Right kidney (tissue), 1 donor: ENCODE results near the gene MLST8.
A peak's percentile ranks its signal among the peaks of the same experiment; 100 is the strongest.

Experiments used
- DNase-seq: peaks from one replicate; pipeline ENCODE4 v3.0.0-alpha.2; 2016

Gene MLST8

GRCh38 chr16:2208772-2209171 lies 3.5 kb downstream of the MLST8 start:
- no peak for DNase-seq

GRCh38 chr16:2209258-2210008 lies 4.2 kb downstream of the MLST8 start:
- DNase-seq = no peak

DNA sequence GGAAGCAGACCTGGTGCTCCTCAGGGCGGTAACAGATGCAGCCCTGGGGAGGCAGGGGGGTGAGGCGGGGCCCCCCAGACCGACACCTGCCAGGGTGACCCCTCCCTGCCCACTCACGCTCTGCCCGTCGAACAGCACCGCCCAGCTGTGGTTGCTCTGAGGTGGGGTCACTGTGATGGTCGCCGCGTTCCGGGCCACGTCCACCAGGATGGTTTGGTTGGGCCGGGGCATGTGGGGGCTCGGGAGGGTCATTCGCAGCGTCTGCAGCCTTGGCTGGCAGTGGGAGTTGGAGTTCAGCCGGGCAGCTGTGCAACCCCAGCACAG lies 4.7 kb downstream of the MLST8 start:
- DNase-seq = no peak

DNA sequence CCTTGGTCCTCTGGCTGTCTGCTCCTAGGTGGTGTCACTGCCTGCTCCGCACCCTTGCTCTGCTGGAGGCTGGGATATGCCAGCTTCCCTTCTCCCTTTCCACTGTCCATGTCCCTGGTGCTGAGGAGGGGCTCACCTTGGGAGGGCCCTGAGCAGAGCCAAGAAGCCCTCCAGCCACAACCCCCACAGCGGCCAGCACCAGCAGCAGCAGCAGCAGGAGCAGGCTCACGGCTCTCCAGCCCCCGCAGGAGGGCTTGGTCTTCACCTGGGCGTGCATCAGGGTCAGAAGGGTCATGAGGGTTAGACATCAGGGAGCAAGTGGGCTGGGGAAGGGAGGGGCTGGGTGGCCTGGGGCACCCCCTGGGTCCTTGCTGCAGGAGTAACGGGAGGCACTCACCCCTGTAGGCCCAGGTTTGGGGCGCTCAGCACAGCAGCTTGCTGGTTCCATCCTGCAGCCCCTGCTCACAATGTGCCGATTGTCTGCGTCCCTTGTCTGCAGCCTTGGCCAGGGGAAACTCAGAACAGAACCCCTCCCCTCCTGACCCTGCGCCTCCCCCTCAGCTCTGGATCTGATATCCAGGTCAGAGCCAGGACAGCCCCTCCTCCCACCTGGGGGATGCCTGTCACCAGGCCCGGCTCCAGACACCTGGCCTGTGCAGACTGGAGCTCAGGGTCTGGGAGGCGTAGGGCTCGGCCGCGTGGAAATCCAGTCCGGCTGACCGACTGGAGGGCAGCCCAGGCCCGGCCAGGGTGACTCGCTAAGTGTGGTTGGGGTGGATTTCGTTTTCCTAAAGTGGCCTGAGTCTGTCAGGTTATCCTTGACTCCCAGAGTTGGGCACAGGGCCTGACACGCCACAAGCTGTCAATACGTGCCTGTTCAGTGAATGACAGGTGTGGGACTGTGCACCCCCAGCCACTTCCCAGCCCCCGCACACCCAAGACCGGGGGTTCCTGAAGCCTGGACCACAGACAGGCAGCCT lies 5.4 kb downstream of the MLST8 start, which contains the start of gene BRICD5:
TSS of gene BRICD5 (minus strand) at position 478 of the 980 bp plus-strand sequence. CDS start at position 448, 30 bp downstream.
- DNase-seq = no peak

GRCh38 chr16:2211923-2212347 lies 6.7 kb downstream of the MLST8 start:
- no peak for DNase-seq

- no peak for DNase-seq
These were observed 7.4 kb downstream of the MLST8 start for GRCh38 chr16:2212362-2213324.

- DNase-seq = peak; percentile 72
These were observed 8.8 kb downstream of the MLST8 start for GRCh38 chr16:2213817-2214718.

- no peak for DNase-seq
These were observed 9.4 kb downstream of the MLST8 start, which contains the start of gene PGP for GRCh38 chr16:2214719-2214968. TSS of gene PGP (minus strand) at chr16:2214840. CDS start at chr16:2214777, 63 bp downstream.

DNA sequence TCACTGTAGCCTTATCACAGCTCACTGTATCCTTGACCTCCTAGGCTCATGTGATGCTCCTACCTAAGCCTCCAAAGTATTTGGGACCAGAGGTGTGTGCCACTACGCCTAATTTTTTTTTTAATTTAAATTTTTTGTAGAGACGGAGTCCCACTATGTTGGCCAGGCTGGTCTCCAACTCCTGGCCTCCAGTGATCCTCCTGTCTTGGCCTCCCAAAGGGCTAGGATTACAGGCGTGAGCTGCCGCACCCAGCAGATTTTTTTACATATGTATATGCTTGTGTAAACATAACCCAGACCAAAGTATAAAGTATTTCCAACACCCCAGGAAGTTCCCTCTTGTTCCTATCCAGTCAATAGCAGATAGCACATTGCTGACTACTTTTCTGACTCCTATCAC lies 11.1 kb downstream of the MLST8 start:
- DNase-seq = no peak

DNA sequence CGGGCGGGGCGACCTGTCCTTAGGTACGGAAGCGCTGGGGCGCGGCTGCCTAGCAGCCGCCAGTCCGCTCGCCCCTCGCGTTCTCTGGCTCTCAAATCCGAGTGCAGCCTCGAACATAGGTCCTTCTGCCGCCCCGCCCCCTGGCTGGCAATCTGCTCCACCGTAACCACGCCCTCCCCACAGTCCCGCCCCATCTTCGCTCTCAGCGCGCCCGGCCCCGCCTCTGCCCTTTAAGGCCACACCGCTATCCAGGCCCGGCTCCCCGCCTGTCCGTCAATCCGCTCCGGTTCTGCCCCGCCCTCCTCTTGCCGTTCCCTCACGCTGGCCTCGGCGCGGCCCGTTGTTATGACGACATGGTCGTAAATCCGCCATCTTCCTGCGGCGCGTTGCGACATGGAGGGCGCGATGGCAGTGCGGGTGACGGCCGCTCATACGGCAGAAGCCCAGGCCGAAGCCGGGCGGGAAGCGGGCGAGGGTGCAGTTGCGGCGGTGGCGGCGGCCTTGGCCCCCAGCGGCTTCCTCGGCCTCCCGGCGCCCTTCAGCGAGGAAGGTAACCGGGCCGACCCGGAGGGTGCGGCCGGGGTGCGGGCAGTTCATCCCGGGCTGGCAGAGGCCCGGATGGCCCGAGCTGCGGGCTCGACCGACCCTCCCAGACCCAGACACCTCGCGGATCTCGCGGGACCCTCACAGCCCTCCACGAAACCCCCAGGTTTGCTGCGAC lies 18.1 kb downstream of the MLST8 start, which contains the start of gene E4F1:
TSS of gene E4F1 (plus strand) at position 371 of the 721 bp plus-strand sequence. CDS start at position 394, 23 bp downstream.
- DNase-seq = peak; percentile 92

DNA sequence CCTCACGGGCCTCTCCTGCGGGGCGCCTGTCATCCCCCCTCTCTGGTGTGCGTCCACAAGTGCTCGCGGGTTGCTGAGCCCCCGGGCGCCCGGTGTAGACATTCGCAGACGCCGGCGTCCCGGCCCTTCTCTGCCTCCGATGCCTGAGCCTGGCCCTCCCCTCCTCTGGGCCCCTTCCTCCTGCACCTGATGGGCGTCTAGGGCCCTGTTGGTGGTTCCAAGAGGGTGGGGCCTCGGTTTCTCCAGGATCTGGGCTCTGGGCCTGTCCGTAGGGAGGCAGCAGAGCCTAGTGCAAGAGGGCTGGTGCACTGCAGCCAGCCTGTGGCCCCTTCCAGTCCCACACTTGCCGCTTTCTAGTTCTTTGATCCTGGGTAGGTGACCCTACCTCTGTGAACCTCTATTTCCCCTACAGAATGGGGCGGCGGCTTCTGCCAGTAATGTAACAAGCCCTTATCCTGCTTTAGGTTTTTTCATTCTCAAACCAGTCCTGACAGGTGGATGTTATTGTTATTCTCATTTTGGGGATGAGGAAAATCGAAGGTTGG lies 18.8 kb downstream of the MLST8 start:
- DNase-seq = no peak

GRCh38 chr16:2226245-2226793 lies 21.1 kb downstream of the MLST8 start:
- no peak for DNase-seq

GRCh38 chr16:2226918-2227317 lies 21.7 kb downstream of the MLST8 start:
- no peak for DNase-seq

GRCh38 chr16:2228161-2228824 lies 23.0 kb downstream of the MLST8 start:
- no peak for DNase-seq

DNA sequence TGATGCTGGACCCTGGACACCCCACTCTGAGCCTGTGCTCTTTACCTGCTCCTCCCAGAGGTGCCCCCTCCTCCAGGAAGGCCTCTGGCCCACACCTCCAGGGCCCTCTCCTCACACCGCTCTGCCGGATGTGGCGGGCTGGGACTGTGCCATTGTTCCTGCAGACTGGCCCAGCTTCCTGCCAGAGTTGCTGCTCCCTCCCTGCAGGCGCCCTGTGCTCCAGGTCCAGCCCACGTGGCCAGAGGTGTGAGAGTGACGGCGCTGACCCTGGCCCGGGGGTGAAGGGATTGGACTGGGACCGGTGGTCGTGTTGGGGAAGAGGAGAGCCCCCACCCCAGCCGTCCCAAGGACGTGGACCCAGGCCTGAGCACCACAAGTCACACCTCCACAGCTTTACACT lies 23.8 kb downstream of the MLST8 start:
- no peak for DNase-seq

GRCh38 chr16:2229632-2230250 lies 24.5 kb downstream of the MLST8 start:
- no peak for DNase-seq

DNA sequence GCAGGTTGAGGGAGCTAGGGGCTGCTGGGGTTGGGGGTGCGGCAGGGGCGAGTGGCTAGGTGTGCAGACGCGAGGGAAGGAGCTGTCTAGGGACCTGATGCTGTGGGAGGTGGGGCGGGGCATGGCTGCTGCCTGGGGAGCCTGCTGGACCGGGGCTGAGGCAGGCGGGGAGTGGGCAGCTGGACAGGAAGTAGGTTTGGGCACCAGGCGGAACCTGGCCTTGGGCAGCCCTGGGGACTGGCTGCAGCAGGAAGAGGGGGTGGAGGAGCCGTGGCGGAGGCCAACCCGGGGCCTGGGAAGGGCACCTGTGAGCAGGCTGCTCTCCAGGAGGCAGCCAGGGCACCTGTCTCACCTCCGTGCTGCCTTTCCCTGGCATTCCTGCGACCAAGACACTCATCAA lies 25.1 kb downstream of the MLST8 start:
- DNase-seq = no peak

DNA sequence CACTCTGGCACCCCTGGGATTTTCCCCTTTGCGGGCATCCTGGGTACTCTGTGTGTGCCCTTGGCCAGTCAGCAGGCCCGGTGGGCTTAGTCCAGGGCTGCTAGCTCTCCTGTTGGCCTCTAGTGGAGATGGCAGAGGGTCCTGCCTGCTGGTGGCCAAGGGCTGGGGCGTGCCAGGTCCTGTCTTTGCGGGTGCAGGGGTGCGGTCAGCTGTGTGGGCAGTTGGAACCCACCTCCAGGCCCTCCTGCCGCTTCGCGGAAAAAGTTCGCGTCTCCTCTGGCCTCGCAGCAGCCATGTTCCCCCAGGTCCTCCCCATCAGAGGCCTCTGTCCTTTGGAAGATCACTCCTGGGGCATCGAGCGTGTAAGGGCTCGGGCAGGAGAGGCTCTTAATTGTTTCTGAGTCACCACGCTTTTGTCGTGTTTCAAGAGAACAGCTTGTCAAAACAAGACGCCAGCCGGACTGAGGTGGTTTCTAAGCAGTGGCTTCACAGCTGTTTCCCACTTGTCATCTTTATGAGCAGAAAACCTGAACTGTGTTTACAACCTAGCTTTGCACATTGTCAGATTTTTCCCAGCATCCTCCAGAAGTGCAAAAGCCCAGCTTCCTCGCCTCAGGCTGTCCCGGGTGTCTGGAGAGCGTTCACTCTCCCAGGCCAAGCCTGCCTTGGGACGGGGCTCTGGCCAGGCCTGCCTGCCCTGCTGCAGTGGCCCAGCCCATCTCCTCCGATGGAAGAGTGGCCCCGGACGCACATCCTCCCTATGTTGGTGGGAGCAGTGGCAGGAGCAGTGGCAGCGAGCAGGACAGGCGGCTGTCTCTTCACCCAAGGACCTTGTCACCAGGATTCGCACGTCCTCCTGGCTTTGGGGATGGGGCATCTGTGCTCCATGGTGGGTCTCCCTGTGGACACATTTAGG lies 26.0 kb downstream of the MLST8 start:
- no peak for DNase-seq
